GM04503 (cell line): ENCODE data around the gene SLC35A4.
A peak's percentile ranks its signal among the peaks of the same experiment; 100 is the strongest.

Experiments
- DNase-seq: peaks from one replicate; pipeline ENCODE4 v3.0.0-alpha.2; 2012; ENCODE audit warnings: low read depth

SLC35A4 gene, protein sequence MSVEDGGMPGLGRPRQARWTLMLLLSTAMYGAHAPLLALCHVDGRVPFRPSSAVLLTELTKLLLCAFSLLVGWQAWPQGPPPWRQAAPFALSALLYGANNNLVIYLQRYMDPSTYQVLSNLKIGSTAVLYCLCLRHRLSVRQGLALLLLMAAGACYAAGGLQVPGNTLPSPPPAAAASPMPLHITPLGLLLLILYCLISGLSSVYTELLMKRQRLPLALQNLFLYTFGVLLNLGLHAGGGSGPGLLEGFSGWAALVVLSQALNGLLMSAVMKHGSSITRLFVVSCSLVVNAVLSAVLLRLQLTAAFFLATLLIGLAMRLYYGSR

DNA sequence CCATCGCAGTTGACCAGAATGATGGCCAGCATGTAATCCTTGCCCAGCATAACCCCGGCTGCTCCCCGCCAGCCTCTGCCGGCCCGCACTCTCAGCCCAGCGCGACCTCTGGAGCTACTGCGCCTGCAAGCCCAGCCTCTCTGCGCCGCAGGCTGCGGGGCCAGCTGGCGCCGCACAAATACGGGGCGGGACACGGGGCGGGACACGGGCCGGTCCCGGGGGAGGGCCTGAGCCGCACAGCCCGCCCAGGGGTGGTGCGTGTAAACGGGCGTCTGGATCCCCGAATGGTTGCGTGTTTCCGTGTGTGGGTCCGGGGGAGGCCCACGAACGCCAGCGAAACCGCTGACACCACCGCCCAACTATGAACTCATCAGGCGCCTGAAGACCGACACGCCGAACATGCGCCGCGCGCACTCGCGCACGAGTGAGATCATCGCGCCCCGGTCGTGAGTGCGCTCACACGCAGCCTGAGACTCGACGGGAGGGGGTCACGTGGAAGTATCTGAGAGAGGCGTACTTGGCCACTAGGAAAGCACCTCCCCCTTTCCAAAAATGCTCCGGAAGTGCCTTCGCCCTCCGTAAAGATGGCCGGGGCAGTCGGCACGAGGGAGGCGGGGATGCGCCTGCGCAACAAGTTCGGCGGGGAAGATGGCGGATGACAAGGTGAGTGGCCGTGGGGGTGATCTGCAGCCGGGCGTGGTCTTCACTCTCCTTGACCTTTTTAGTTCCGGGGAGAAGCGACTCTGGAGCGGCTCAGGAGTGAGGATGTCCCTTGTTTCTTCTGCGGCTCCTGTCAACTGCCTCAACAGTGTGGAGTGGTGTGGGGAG, at the start of gene SLC35A4, which contains the start of gene APBB3:
TSS of gene SLC35A4 (plus strand) at position 633 of the 828 bp plus-strand sequence. CDS start 2,342 bp downstream, outside the sequence.
TSS of gene APBB3 (minus strand) at position 403 of the 828 bp plus-strand sequence. CDS start at position 50, 353 bp downstream.
- DNase-seq: peak; percentile 97

DNA sequence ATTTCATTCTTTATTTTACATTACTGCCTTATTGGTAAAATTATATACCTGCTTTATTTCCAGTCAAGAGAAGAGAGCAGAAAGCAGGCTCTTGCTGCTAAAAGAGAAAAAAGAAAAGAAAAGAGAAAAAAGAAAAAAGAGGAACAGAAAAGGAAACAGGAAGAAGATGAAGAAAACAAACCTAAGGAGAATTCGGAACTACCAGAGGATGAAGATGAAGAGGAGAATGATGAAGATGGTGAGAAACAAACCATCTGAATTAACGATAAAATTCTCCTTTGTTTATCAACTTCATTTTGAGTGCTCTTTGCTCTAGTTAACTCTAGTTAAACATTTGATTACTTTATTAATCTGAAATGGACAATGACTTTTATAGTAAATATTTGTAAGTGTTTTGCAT, 40.6 kb upstream of the SLC35A4 start:
- no peak for DNase-seq

DNA sequence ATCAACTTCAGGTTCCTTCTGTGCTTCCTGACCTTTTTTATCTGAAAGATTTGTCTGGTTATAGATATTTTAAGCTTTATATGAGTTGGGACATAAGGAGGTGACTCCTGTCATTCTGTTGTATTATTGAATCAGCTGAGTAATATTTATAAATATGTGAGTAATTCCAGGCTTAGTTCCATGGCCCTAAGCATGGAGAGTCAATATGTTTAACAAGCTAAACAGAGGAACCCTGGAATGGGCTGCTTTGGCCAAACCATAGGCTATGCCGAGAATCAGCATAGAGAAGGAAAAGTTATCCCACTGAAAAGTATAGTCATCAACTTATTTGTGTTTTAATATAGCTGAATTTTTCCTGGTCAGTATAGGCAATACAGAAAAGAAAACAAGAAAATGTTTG, 24.4 kb upstream of the SLC35A4 start:
- no peak for DNase-seq

DNA sequence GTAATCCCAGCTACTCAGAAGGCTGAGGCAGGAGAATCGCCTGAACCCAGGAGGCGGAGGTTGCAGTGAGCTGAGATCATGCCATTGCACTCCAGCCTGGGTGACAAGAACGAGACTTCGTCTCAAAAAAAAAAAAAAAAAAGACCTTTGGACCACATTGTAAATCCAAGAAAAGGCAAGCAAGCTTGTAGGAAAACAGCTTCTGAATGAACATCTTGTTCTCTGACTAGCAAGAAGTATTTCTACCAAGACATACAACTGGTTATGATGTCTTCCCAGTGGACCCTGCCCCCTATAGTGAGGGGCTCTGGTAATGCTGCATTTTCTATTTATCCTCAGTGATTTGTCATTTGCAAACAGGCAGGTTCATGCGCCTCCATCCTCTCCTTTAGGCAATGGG, 21.7 kb upstream of the SLC35A4 start:
- no peak for DNase-seq

DNA sequence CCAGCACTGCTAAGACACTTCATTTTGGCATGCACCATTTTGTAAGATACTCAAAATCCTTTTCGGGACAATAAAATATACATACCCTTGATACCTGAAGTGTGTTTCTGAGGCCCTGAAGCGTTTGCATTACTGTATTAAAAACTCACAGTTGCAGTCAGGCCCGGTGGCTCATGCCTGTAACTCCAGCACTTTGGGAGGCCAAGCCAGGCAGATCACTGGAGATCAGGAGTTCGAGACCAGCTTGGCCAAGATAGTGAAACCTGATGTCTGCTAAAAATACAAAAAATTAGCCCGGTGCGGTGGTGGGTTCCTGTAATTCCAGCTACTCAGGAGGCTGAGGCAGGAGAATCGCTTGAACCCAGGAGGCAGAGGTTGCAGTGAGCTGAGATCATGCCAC, 19.6 kb upstream of the SLC35A4 start:
- no peak for DNase-seq

DNA sequence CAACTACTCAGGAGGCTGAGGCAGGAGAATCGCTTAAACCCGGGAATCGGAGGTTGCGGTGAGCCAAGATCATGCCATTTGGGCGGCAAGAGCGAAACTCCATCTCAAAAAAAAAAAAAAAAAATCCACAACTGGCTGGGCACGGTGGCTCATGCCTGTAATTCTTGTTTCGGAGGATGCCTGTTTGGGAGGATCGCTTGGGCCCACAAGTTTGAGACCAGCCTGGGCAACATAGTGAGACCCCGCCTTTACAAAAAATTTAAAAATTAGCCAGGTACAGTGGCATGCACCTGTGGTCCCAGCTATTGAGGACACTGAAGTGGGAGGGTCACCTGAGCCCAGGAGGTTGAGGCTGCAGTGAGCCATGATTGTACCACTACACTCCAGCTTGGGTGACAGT, 19.0 kb upstream of the SLC35A4 start:
- no peak for DNase-seq

DNA sequence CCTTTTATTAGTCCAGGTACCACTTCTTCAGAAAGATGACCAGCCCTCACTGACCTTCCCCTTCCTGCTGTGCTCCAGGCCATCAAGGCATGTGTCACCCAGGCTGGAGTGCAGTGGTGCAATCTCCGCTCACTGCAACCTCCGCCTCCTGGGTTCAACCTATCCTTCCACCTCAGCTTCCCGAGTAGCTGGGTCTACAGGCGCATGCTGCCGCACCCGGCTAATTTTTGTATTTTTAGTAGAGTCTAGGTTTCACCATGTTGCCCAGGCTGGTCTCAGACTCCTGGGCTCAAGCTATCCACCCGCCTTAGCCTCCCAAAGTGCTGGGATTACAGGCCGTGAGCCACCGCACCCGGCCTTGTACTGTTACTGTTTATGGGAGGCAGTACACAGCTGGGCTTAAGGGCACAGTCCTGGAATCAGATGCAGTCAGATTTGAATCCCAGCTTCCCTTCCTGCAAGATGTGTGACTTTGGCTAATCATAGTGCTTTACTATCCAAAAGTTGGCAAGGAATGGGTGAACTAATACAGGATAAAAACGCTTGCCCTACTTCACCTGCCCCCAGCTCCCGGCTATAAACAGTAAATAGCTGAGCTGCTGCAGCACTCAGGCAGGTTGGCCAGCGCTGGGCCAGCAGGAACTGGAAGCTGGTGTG, 17.6 kb upstream of the SLC35A4 start:
- DNase-seq: no peak

DNA sequence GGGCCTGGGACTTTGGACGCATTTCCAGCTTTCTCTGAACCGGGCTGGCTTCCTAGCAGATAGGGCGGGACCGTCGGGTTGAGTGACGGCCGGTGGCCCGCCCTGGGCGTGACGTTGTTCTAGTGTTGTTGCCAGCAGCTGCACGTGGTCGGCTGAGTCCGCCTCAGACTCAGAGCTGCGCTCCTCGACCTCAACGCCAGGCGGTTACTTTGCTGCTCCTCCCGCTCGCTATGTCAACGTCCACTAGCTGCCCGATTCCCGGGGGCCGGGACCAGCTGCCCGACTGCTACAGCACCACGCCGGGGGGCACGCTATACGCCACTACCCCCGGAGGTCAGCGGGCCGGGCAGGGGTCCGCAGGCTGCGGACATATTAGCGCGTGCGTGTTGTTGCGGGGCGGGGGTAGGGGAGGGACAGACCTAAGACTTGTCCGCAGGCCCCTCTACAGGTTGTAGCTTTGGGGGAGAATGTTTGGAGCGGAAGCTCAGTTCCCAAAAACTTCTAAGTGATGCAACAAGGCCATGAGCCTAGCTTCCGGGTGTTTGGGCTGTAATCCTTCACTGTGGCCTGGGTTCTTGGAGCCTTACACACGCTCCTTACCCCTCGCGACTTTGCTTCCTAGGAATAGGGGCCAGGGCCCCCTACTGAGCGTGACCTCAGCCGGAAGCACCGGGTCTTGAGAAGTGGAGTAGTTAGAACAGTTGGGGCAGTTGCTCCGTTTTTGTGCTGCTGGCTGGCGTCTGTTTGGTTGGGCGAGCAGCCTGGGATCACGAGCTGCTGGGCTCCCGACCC, 16.9 kb upstream of the SLC35A4 start, which contains the start of gene EIF4EBP3:
TSS of gene EIF4EBP3 (plus strand) at position 155 of the 792 bp plus-strand sequence. CDS start at position 231, 76 bp downstream.
- DNase-seq: peak; percentile 72

DNA sequence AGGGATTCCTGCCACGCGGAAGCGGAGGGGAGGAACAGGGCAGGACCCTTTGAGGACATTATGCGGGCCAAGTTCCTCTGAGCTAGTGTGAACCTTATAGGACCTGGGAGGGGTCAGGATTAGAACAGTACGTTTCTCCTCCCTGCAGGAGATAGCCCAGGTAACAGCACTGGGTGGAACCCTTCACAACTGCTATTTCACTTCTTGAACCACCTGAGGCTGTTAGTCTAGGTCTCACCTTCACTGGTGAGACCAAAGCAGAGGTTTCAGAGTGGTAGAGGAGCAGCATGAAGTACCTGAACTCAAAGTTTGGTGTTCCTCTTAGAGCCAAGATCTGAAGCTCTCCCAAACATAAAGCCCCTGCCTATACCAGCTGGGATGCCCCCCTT, 16.3 kb upstream of the SLC35A4 start:
- no peak for DNase-seq

DNA sequence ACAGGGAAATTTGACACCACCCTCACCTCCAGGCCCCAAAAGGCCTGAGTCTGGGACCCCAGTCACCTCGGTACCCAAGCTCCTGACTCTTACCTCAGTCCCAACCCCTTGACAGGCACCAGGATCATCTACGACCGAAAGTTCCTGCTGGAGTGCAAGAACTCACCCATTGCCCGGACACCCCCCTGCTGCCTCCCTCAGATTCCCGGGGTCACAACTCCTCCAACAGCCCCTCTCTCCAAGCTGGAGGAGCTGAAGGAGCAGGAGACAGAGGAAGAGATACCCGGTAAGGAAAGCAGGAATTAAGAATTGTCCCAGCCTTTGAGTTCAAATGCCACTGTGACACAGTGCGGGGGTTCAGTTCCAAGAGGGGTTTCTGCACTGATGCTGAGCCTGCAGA, 15.8 kb upstream of the SLC35A4 start:
- DNase-seq: no peak

DNA sequence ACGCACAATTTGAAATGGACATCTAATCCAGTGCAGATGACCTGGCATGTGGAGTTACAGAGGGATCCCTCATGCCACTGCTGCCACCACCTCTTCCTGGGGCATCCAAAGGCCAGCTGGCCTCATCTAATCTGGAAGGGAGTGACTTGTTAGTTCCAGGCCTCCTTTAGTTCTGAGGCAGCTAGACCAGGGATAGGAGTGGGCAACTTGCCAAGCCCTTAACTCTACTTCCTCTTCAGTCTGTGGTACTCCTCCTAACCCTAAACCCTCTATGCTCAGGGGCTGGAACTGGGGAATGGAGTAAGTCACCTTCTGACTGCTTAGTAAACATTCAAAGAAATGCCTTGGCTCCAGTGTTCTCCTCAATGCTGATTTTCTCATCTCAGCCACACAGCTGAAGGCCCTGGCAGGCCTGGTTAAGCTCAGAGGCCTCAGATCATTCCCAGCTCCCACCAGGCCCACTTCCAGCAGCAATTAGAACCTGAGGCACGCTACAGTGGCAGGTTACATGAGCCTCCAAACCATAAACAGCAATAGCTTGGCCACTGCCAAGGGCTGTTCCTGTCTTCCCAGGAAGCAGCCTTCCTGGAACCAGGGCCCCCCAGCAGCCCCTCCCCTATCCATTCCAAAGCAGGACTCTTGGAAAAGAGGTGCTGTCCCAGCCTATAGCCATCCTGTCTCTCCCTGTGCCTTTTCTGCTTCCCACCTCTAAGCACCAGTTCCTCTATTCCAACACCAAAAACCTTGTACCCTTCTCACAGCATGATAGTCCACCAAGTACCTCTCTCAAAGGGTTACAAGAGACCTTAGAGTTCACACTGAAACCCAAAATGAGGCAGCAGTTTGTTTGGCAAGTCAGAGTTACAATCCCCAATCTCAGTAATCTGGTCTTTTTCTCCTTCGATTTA, 15.1 kb upstream of the SLC35A4 start:
- DNase-seq: no peak

DNA sequence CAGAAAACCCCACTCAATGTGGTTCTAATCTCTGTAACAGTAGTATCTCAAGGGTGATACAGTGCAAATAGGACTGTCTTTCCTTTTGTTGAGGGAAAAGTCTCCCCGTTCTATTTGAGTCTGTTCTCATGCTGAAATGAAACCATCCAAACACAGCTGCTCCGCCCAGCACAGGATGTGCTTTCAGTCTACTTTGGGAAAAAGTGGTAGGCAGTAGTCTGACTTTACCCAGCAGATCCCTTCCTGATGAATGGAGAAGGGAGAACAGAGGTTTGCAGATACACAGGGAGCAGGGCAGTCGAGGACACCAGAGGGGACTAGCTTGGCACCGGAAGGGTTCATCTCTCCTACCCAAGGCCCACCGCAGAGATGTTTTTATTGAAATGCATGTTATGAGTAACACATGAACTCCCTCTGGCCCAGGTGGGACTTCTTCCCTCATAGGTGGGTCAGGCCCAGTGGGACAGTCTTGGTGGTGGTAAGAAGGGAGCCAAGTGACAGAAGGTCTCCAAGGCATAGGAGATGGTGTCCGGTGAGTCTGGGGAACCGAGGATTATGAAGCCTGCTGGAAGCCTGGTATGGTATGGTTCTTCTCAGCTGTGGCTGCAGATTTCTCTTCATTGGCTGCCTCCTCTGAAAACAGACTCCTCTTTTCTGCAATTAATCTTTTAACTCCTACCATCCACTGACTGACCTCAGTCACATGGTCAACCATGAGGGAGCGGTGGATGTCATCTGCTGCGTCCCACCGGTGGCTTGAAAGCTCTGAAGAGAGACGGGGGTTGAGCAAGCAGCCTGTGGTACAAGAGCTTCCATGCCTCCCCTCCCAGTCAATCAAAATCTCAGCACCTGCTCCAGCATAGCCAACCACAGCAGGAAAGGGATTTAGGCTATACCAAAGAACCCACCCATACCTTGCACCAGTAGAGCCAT, 14.2 kb upstream of the SLC35A4 start:
- DNase-seq: no peak

DNA sequence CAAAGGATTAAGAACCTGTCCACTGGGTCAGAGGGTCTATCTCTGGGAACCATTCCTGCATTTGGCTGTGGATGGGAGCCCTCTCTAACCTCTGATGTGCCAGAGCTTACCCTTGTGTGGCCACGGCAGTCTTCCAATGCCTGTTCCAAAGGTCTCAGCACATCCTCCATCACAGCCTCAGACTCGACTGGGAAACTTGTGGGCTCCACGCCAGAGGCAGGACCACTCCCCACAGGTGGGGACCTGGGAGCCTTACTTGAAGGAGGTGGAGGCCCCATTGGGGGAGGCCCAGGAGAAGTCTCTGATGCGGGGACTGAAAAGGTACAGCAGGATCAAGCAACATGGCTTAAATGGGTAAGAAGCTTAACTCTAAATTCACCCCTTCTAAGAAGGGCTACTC, 12.8 kb upstream of the SLC35A4 start:
- DNase-seq: no peak

DNA sequence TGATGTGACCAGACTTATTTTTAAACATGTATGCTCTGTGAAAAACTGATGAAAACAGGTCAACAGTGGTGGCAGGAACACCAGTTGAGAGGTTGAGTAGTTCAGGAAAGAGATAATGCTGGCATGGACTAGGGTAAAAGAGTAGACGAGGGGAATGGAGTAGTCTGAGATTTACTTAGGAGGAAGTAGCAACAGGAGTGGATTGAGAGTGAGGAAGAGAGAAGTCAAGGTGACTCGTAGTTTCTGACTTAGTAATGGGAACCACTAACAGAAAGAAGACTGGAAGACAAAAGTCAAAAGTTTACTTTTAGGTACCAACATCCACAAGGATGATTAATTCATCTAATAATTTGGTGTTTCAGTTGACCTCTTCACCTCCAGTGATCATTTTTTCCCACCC, 11.0 kb upstream of the SLC35A4 start:
- DNase-seq: no peak

DNA sequence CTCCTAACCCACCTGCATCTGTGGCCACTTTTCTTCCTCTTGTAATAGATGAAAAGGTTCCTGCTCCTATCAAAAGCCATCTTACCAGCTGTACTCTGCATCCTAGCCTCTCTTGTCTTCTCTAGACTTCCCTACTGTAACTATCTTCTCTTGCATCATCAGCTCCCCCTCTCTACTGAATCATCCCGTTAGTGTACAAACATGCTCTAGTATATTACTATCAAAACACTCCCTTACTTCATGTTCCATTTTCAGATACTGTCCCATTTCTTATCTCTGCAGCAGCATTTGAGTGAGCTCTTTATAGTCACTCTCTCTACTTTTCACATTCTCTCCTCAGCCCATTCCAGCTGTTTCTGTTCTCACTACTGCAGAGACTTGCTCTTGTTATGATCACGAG, 10.2 kb upstream of the SLC35A4 start:
- no peak for DNase-seq

DNA sequence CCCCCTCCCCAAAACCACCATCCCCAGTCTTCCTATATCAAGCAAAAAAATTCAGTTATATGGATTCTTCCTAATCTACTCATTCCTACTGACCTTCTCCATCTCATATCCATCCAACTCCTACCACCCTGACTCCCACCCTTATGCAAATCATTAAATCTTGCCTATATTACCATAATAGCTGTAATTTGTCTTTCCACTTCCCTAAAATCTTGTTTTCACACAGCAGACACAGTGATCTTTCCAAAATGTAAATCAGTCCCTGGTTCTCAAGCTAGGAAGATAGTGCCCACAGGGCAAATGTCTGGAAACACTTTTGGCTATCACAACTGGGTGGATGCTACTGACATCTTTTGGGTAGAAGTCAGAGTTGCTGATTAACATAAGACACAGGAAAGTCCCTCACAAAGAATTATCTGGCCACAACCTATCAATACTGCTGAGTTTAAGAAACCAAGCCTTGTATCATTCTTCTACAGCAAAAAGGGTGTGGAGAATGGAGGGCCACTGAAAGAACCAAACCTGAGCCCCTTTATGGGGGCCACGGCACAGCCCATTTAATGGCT, 8.8 kb upstream of the SLC35A4 start:
- DNase-seq: no peak

DNA sequence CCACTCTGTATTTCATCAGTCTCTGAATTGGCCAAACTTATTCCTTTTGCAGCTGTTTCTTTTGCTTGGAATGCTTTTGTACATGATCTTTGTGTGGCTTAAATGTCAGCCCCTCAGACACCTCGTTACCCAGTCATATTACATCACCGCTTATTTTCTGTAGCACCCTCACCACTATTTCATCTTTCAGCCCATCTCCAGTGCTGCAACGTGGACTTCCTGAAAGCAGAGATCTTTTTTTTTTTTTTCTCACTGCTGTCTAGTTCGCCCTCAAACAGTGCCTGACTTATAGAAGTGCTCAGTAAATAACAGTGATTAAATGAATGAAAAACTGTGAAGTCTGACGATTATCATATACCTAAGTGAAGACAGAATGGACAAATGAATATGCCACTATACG, 8.2 kb upstream of the SLC35A4 start:
- no peak for DNase-seq

DNA sequence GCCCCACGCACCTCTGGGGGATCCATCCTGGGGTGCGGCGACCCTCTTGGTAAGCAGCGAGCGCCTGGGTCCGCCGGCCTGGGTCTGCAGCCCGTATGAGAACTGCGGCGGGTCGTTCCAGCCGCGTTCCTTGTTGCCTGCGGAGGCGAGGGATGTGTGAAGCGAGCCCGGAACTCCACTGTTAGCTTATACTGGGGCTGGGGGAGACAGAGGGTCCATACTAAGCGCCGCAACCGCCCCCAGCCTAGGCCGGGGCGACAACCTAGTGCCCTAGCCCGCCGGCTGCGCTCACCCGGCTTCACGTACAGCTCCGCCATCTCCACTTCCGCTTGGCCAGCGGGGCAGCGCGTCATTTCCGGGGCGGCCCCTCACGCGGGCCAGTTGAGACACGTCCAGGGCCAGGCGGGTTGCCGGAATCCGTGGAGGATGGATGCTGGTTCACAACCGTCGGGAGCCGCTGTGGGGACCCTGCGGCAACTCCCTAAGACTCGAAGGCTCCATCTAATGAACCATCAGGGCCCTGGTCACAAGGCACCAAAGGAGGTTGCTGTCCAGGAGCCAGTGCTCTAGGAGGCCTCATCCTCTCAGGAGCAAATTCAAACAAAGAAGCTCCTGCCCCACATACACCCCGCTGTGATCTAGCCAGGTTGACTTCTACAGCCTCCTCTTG, 7.4 kb upstream of the SLC35A4 start, which contains the start of gene SRA1:
TSS of gene SRA1 (minus strand) at position 338 of the 670 bp plus-strand sequence. CDS start at position 317, 21 bp downstream.
- DNase-seq: no peak

DNA sequence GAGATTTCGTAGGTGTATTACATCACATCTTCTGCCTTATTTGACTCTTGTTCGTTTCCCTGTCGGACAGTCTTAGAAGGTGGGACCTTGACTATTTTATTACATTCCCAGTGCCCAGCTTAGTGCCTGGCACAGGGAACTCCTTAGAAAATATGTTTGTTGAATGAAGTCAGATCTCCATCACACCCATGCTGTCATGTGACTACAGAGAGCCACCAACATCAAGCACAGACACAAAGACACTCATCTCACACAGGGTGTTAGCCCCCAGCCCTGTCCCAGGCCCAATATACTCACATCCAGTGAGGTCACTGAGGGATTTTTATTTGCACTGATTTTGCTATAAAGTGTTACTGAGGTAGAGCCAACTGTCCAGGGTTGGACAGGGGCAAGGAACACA, 6.7 kb upstream of the SLC35A4 start:
- no peak for DNase-seq
